ENCODE results near the gene ECHDC3.

Gene ECHDC3

GRCh38 chr10:11808808-11809207 is 66.6 kb downstream of the ECHDC3 start:
- no peak for TF ChIP-seq ZFX (IDR thresholded peaks at IDR 0.05; ENCODE audit: borderline replicate concordance)
- TF ChIP-seq CTCF (IDR thresholded peaks at IDR 0.05) = no peak
- H3K27ac ChIP-seq = no peak overlapping the region

DNA sequence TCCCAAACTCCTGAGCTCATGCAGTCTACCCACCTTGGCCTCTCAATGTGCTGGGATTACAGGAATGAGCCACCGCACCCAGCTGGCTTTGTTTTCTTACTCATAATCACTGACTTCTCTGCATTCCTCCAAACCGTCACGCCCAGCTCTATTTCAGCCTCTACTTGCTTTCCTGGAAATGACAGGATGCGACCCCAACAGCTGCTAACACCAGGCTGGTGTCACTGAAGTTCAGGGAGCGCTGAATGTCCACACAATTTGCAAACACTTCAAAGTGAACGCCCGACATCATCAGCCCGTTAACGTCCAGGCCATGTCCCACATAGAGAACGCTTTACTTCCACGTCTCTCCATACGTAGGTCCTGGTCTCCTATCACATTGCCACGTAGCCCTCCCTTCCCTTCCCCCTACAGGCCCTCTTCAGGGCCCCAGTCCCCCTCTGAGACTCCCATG is 68.2 kb downstream of the ECHDC3 start:
- TF ChIP-seq ZFX (IDR thresholded peaks at IDR 0.05; ENCODE audit: borderline replicate concordance) = no peak
- TF ChIP-seq CTCF (IDR thresholded peaks at IDR 0.05) = no peak
- no peak overlapping the region for H3K27ac ChIP-seq

DNA sequence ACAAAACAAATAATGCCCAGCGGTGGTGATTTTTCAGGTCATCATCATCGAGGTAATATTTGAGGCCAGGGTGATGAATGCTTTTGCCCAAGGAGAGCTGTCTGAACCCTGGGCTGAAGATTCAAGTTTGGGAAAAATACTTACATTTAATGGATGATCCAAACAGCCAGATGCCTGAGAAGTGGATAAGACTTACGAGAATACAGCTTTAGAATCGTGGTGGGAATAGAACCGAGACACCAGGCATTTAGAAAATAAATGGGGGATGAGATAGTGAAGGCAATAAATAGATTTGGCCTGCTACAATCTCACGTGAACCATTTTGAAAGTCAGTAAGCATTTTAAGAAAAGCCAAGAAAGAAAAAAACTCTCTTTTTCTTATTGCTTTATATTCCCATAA is 68.8 kb downstream of the ECHDC3 start:
- TF ChIP-seq ZFX (IDR thresholded peaks at IDR 0.05; ENCODE audit: borderline replicate concordance) (no peak), CTCF (IDR thresholded peaks at IDR 0.05) (no peak)

GRCh38 chr10:11813177-11813576 is 71.0 kb downstream of the ECHDC3 start:
- H3K27ac ChIP-seq = no peak overlapping the region
- TF ChIP-seq CTCF (IDR thresholded peaks at IDR 0.05) (no peak), ZFX (IDR thresholded peaks at IDR 0.05; ENCODE audit: borderline replicate concordance) (no peak)

More for the DNA sequence above, 68.8 kb downstream of the ECHDC3 start:
- no peak overlapping the region for H3K27ac ChIP-seq
